HepG2 (cell line): ENCODE results near the gene SMYD2. TPM values are rescaled to one million over a fixed set of nuclear protein-coding genes. Genes with fewer than 3 reads are reported as not detected.

Experiments used
- CEBPB ChIP-seq: IDR thresholded peaks from 2 replicates; pipeline ENCODE4 v1.6.1; 2011; ENCODE audit warnings: low read depth, low read length, improper control_type of control experiment, borderline replicate concordance
- GATAD1 ChIP-seq: IDR thresholded peaks from 2 replicates; pipeline ENCODE4 v1.6.1; 2016; ENCODE audit warnings: missing genetic modification reagents, missing compliant biosample characterization
- IKZF1 ChIP-seq: fragments of 450-650 bp; IDR thresholded peaks from 2 replicates; pipeline ENCODE4 v1.7.1; 2016
- NKX3-1 ChIP-seq: sonication (generic); formaldehyde crosslinking; IDR thresholded peaks from 2 replicates; pipeline ENCODE4 v1.5.0; 2020; ENCODE audit warnings: missing genetic modification reagents
- SAFB2 ChIP-seq: sonication (generic); formaldehyde crosslinking; IDR thresholded peaks from 2 replicates; pipeline ENCODE4 v1.5.1; 2020; ENCODE audit warnings: missing genetic modification reagents, low read depth, mild to moderate bottlenecking, borderline replicate concordance
- SAP130 ChIP-seq: IDR thresholded peaks from 2 replicates; pipeline ENCODE4 v1.6.1; 2016; ENCODE audit warnings: low read depth
- SMC3 ChIP-seq: IDR thresholded peaks from 2 replicates; pipeline ENCODE4 v1.6.1; 2011; ENCODE audit warnings: low read length, improper control_type of control experiment
- TBX2 ChIP-seq: sonication (generic); formaldehyde crosslinking; IDR thresholded peaks from 2 replicates; pipeline ENCODE4 v1.5.0; 2020; ENCODE audit warnings: missing genetic modification reagents, mild to moderate bottlenecking, borderline replicate concordance
- TEAD3 ChIP-seq: optimal IDR thresholded peaks from 2 replicates; pipeline ENCODE3; 2016; ENCODE audit warnings: borderline replicate concordance
- ZNF3 ChIP-seq: IDR thresholded peaks from 2 replicates; pipeline ENCODE4 v1.7.0; 2017; ENCODE audit warnings: inconsistent platforms
- ZNF615 ChIP-seq: sonication (generic); formaldehyde crosslinking; IDR thresholded peaks from 2 replicates; pipeline ENCODE4 v1.5.0; 2020; ENCODE audit warnings: mild to moderate bottlenecking, missing genetic modification reagents, borderline replicate concordance
- polyA plus RNA-seq, 8 experiments: library from polyadenylated mRNA; depleted of rRNA in 3 of 8; stranded (reverse) in 7 of 8; unstranded in 1 of 8; fragments of >200 nt; fragmentation: Illumina TruSeq in 4 of 8; extraction: Trizol in 4 of 8; gene quantifications; 2 replicates each; pipeline versions ENCODE4 v1.2.1 to v1.2.3, GENCODE V29; 2011 to 2016; ENCODE audit warnings: low read depth in 4 of 8, missing spikeins in 1 of 8, mixed read lengths in 1 of 8; ENCODE audit not compliant: insufficient read depth in 1 of 8
- total RNA-seq, 5 experiments: library from RNA; depleted of rRNA; stranded (reverse); fragments of >200 nt; fragmentation: Illumina TruSeq; extraction: Trizol; gene quantifications; 2 replicates each; pipeline ENCODE4 v1.2.3, GENCODE V29; 2016; ENCODE audit warnings: low read depth in 1 of 5
- TF ChIP-seq, protein P1 (sequence below): sonication (generic); formaldehyde crosslinking; IDR thresholded peaks from 2 replicates; pipeline ENCODE4 v1.4.0; 2020; ENCODE audit warnings: missing genetic modification reagents
- TF ChIP-seq, protein P2 (sequence below): sonication (generic); formaldehyde crosslinking; conservative IDR thresholded peaks from 2 replicates; pipeline ENCODE4 v1.4.0; 2020; ENCODE audit warnings: missing genetic modification reagents
- TF ChIP-seq, protein P3 (sequence below): sonication (generic); formaldehyde crosslinking; IDR thresholded peaks from 2 replicates; pipeline ENCODE4 v1.5.0; 2020; ENCODE audit warnings: mild to moderate bottlenecking, missing genetic modification reagents, borderline replicate concordance
- TF ChIP-seq, protein P4 (sequence below): sonication (generic); formaldehyde crosslinking; IDR thresholded peaks from 2 replicates; pipeline ENCODE4 v1.4.0; 2020; ENCODE audit warnings: missing genetic modification reagents, mild to moderate bottlenecking, borderline replicate concordance
- TF ChIP-seq, protein P5 (sequence below): IDR thresholded peaks from 2 replicates; pipeline ENCODE4 v1.6.1; 2016; ENCODE audit warnings: low read depth, borderline replicate concordance

Gene SMYD2
- total and polyA plus RNA-seq, 2 of the 13 experiments (the other 11 are each of a cell fraction or from before 2014, with no cell fraction given): 72.7 to 139 TPM

DNA sequence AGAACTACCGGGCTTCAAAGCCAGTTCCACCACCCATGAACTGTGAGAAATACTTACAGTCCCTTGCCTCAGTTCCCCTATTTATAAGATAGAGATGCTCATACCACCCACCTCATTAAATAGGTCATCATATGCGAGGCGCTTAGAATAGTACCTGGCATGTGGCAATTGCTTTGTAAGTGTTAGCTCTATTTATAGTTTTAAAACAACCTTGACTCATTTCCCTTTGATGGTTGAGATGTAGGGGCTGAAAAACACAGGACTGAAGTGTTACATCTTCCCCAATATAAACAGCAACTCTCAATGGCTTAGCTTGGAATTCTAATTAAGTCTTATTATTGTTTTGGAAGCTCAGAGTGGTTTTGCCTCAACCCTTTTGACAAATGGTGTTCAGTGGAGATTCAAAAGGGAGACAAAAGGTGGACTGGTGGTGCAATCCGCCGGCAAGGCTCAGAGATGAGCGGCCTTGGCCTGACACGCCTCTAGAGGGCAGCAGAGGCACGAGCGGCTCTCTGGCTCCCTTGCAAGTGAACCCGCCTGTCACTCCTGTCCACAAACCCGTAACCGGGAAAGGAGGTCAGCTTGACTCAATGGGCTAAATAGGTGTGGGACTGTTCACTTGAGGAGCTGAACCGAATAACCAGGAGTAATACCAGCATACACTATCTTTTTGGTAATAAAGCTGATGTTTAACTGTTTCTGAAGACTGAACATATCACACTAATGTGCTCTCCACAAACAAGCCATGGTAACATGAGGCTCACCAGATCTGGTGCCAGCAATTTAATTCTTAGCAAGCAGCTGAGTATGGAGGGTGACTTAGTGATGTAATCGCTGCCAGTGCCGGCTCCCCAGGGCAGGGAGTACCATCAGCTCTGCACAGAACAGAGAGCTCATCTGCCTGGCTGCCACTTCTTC is 19.5 kb upstream of the SMYD2 start (continued):
- TF ChIP-seq CEBPB (peak; percentile 84), SAFB2 (CRISPR knock-in tag) (no peak), IKZF1 (no peak), GATAD1 (CRISPR knock-in tag) (peak; percentile 13; the same call in 1 of the 2 replicates), SMC3 (peak; percentile 79), ZNF615 (CRISPR knock-in tag) (no peak), TBX2 (no peak), NKX3-1 (no peak), SAP130 (CRISPR knock-in tag) (no peak), ZNF3 (CRISPR knock-in tag) (no peak), TEAD3 (peak; percentile 46)
- TF ChIP-seq, protein P1, sequence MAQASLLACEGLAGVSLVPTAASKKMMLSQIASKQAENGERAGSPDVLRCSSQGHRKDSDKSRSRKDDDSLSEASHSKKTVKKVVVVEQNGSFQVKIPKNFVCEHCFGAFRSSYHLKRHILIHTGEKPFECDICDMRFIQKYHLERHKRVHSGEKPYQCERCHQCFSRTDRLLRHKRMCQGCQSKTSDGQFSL: no peak
- TF ChIP-seq, protein P2, sequence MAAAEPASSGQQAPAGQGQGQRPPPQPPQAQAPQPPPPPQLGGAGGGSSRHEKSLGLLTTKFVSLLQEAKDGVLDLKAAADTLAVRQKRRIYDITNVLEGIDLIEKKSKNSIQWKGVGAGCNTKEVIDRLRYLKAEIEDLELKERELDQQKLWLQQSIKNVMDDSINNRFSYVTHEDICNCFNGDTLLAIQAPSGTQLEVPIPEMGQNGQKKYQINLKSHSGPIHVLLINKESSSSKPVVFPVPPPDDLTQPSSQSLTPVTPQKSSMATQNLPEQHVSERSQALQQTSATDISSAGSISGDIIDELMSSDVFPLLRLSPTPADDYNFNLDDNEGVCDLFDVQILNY (CRISPR knock-in tag): no peak
- TF ChIP-seq, protein P3, sequence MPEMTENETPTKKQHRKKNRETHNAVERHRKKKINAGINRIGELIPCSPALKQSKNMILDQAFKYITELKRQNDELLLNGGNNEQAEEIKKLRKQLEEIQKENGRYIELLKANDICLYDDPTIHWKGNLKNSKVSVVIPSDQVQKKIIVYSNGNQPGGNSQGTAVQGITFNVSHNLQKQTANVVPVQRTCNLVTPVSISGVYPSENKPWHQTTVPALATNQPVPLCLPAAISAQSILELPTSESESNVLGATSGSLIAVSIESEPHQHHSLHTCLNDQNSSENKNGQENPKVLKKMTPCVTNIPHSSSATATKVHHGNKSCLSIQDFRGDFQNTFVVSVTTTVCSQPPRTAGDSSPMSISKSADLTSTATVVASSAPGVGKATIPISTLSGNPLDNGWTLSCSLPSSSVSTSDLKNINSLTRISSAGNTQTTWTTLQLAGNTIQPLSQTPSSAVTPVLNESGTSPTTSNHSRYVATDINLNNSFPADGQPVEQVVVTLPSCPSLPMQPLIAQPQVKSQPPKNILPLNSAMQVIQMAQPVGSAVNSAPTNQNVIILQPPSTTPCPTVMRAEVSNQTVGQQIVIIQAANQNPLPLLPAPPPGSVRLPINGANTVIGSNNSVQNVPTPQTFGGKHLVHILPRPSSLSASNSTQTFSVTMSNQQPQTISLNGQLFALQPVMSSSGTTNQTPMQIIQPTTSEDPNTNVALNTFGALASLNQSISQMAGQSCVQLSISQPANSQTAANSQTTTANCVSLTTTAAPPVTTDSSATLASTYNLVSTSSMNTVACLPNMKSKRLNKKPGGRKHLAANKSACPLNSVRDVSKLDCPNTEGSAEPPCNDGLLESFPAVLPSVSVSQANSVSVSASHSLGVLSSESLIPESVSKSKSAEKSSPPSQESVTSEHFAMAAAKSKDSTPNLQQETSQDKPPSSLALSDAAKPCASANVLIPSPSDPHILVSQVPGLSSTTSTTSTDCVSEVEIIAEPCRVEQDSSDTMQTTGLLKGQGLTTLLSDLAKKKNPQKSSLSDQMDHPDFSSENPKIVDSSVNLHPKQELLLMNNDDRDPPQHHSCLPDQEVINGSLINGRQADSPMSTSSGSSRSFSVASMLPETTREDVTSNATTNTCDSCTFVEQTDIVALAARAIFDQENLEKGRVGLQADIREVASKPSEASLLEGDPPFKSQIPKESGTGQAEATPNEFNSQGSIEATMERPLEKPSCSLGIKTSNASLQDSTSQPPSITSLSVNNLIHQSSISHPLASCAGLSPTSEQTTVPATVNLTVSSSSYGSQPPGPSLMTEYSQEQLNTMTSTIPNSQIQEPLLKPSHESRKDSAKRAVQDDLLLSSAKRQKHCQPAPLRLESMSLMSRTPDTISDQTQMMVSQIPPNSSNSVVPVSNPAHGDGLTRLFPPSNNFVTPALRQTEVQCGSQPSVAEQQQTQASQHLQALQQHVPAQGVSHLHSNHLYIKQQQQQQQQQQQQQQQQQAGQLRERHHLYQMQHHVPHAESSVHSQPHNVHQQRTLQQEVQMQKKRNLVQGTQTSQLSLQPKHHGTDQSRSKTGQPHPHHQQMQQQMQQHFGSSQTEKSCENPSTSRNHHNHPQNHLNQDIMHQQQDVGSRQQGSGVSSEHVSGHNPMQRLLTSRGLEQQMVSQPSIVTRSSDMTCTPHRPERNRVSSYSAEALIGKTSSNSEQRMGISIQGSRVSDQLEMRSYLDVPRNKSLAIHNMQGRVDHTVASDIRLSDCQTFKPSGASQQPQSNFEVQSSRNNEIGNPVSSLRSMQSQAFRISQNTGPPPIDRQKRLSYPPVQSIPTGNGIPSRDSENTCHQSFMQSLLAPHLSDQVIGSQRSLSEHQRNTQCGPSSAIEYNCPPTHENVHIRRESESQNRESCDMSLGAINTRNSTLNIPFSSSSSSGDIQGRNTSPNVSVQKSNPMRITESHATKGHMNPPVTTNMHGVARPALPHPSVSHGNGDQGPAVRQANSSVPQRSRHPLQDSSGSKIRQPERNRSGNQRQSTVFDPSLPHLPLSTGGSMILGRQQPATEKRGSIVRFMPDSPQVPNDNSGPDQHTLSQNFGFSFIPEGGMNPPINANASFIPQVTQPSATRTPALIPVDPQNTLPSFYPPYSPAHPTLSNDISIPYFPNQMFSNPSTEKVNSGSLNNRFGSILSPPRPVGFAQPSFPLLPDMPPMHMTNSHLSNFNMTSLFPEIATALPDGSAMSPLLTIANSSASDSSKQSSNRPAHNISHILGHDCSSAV (CRISPR knock-in tag): no peak
- TF ChIP-seq, protein P4, sequence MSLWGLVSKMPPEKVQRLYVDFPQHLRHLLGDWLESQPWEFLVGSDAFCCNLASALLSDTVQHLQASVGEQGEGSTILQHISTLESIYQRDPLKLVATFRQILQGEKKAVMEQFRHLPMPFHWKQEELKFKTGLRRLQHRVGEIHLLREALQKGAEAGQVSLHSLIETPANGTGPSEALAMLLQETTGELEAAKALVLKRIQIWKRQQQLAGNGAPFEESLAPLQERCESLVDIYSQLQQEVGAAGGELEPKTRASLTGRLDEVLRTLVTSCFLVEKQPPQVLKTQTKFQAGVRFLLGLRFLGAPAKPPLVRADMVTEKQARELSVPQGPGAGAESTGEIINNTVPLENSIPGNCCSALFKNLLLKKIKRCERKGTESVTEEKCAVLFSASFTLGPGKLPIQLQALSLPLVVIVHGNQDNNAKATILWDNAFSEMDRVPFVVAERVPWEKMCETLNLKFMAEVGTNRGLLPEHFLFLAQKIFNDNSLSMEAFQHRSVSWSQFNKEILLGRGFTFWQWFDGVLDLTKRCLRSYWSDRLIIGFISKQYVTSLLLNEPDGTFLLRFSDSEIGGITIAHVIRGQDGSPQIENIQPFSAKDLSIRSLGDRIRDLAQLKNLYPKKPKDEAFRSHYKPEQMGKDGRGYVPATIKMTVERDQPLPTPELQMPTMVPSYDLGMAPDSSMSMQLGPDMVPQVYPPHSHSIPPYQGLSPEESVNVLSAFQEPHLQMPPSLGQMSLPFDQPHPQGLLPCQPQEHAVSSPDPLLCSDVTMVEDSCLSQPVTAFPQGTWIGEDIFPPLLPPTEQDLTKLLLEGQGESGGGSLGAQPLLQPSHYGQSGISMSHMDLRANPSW (CRISPR knock-in tag): no peak
- TF ChIP-seq, protein P5, sequence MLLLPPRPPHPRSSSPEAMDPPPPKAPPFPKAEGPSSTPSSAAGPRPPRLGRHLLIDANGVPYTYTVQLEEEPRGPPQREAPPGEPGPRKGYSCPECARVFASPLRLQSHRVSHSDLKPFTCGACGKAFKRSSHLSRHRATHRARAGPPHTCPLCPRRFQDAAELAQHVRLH: no peak
